A673 (cell line): ENCODE results near the gene FBLN1.

Experiments used
- EZH2 ChIP-seq: fragments of 200-600 bp; sonication (generic); IDR thresholded peaks from 2 replicates; pipeline ENCODE4 v1.6.1; 2017; ENCODE audit warnings: borderline replicate concordance, low read depth, mild to moderate bottlenecking, mixed read lengths, antibody characterized with exemption, low read length; ENCODE audit not compliant: poor library complexity, severe bottlenecking
- TF ChIP-seq, protein P1 (sequence below): fragments of 300-800, 200-600 bp; sonication (generic); conservative IDR thresholded peaks from 2 replicates; pipeline ENCODE4 v1.5.1; 2017; ENCODE audit warnings: low read depth, mild to moderate bottlenecking, antibody characterized with exemption, low read length, moderate library complexity, mixed read lengths

DNA sequence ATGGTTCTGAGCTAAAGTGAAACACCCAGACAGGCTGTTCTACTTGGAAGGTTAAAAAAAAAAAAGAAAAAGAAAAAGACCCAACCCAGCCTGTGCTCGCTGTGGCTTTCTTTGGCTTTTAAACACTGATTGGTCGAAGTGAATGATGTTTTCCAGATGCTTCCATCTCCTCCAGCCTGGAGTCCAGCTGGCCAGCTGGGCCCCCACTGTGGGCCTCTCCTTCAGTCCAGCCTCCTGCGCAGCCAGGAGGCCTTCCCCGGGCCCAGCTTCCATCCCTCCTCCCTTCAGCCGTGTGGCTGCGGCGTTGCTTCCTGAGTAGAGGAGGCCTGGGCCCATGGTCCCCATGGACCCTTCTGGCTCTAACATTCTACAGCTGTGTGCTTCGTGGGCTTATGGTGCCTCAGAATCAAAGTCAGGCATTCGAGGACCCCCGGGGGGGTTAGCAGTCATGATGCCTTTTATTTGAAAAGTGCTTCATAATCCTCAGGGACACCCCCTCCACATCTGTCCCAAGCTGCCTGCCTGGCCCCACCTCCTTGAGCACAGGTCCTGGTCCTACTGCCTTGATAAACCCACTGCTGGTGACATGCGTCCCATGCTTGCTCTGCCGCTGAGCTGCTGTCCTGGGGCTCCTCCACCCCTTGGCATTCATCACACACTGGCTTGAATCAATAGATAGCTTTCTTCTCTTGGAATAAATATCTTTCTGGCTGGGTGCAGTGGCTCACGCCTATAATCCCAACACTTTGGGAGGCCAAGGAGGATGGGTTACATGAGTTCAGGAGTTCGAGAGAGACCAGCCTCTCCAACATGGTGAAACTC lies 42.2 kb upstream of the FBLN1 start:
- TF ChIP-seq, protein P1, sequence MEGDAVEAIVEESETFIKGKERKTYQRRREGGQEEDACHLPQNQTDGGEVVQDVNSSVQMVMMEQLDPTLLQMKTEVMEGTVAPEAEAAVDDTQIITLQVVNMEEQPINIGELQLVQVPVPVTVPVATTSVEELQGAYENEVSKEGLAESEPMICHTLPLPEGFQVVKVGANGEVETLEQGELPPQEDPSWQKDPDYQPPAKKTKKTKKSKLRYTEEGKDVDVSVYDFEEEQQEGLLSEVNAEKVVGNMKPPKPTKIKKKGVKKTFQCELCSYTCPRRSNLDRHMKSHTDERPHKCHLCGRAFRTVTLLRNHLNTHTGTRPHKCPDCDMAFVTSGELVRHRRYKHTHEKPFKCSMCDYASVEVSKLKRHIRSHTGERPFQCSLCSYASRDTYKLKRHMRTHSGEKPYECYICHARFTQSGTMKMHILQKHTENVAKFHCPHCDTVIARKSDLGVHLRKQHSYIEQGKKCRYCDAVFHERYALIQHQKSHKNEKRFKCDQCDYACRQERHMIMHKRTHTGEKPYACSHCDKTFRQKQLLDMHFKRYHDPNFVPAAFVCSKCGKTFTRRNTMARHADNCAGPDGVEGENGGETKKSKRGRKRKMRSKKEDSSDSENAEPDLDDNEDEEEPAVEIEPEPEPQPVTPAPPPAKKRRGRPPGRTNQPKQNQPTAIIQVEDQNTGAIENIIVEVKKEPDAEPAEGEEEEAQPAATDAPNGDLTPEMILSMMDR = no peak
- TF ChIP-seq EZH2 = no peak
